Thymus (tissue), 11 donors: Measurements from ENCODE around the gene NOP58. TPM values are rescaled to one million over a fixed set of nuclear protein-coding genes. Genes with fewer than 3 reads are reported as not detected.

ENCODE experiments used
- DNase-seq, 9 donors: peaks; one replicate each; pipeline ENCODE4 v3.0.0-alpha.2; 2013; ENCODE audit warnings: low spot score in 9 of 9, low read depth in 6 of 9, missing footprints in 1 of 9
- H3K27ac ChIP-seq, 2 donors: one replicate each; pipeline ENCODE4 v1.5.1; 2013; ENCODE audit warnings: control low read depth in 1 of 2, low read depth in 1 of 2, low read length in 1 of 2, mild to moderate bottlenecking in 1 of 2, moderate library complexity in 1 of 2
- H3K27me3 ChIP-seq, 2 donors: one replicate each; pipeline ENCODE4 v1.5.1; 2013; ENCODE audit warnings: low read length in 1 of 2; ENCODE audit not compliant: control insufficient read depth in 2 of 2, insufficient read depth in 1 of 2
- H3K36me3 ChIP-seq, 2 donors: one replicate each; pipeline ENCODE4 v1.5.1; 2013; ENCODE audit warnings: low read length in 1 of 2, mild to moderate bottlenecking in 1 of 2, moderate library complexity in 1 of 2; ENCODE audit not compliant: control insufficient read depth in 2 of 2, insufficient read depth in 2 of 2
- H3K4me1 ChIP-seq, 2 donors: one replicate each; pipeline ENCODE4 v1.5.1; 2013; ENCODE audit warnings: low read length in 2 of 2; ENCODE audit not compliant: control insufficient read depth in 2 of 2, insufficient read depth in 2 of 2
- H3K4me3 ChIP-seq, 2 donors: one replicate each; pipeline ENCODE4 v1.5.1; 2013; ENCODE audit warnings: low read length in 2 of 2, control low read depth in 1 of 2, mild to moderate bottlenecking in 1 of 2
- H3K9me3 ChIP-seq, 2 donors: one replicate each; pipeline ENCODE4 v1.5.1; 2013; ENCODE audit warnings: low read length in 1 of 2, mild to moderate bottlenecking in 1 of 2; ENCODE audit not compliant: control insufficient read depth in 2 of 2, insufficient read depth in 1 of 2
- WGBS: extraction: QIAGEN DNeasy Blood & Tissue Kit; methylation state at CpG from one replicate; pipeline ENCODE4 v1.1.7; 2013; 5-methylcytosine and 5-hydroxymethylcytosine counted together
- polyA plus RNA-seq: library from polyadenylated mRNA; stranded (reverse); fragments of 200-250 nt; gene quantifications from one replicate; pipeline ENCODE4 v1.2.3, GENCODE V29; 2013
- total RNA-seq: library from RNA; stranded (reverse); fragments of 120-200 nt; gene quantifications from one replicate; pipeline ENCODE4 v1.2.4, GENCODE V29; 2013
- donor health status: healthy.

Gene NOP58
- total and polyA plus RNA-seq, 2 donors: 94.9 to 114 TPM

DNA sequence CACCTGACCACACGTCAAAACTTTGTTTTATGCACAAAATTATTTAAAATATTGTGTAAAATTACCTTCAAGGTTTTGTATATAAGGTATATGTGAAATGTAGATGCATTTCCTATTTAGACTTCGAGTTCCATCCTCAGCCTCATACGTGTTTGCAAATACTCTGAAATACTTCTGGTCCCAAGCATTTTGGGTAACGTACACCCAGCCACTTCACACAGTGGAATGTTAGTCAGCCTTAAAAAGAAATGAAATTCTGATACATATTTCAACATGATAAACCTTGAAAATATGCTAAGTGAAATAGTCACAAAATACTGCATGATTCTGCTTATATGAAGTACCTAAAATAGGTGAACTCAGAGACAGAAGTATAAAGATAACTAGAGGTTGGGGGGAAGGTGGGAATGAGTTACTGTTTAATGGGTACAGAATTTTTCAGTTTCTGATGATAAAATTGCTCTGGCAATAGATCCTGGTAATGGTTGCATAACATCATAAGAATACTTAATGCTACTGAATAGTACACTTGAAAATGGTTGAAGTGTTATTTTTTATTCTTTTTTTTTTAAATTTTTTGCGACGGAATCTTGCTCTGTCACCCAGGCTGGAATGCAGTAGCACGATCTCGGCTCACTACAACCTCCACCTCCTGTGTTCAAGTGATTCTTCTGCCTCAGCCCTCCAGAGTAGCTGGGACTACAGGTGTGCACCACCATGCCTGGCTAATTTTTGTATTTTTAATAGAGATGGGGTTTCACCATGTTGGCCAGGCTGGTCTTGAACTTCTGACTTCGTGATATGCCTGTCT lies 24.0 kb downstream of the NOP58 start:
- H3K36me3 ChIP-seq: peaks cover 55 to 90% of the 10 kb centered on the region in 2 donors
- no peak overlapping the region for H3K4me3 ChIP-seq
- no peak for DNase-seq
- no peaks in the 10 kb centered on the region for H3K27me3 ChIP-seq
- H3K9me3 ChIP-seq: no peaks in the 10 kb centered on the region
- 98% methylated on average over 9 of the region's 9 CpGs for WGBS
- H3K27ac ChIP-seq: no peak overlapping the region
- H3K4me1 ChIP-seq: no peaks in the 10 kb centered on the region

- Histone ChIP-seq H3K4me1 (no peaks in the 10 kb centered on the region), H3K27ac (no peak overlapping the region), H3K4me3 (no peak overlapping the region), H3K9me3 (no peaks in the 10 kb centered on the region), H3K36me3 (peaks cover 48 to 90% of the 10 kb centered on the region in 2 donors), H3K27me3 (no peaks in the 10 kb centered on the region)
- no peak for DNase-seq
- 98% methylated on average over 3 of the region's 3 CpGs for WGBS
Measured at GRCh38 chr2:202290316-202290715, 24.8 kb downstream of the NOP58 start.

DNA sequence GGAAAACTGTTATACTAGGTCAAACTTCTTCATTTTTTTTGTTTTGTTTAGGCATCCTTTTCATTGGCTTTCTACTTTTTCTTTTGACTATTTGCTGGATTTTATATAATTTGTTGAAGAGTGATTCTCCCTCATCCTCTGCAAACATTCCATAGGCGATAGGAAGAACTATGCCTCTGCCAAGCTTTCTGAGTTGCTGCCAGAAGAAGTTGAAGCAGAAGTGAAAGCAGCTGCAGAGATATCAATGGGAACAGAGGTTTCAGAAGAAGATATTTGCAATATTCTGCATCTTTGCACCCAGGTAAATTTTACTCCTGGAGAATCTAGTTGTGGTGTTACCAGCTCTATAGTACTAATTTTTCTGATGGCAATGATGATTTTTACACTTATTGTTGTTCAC lies 25.4 kb downstream of the NOP58 start:
- no peaks in the 10 kb centered on the region for H3K27me3 ChIP-seq
- no peaks in the 10 kb centered on the region for H3K9me3 ChIP-seq
- H3K4me1 ChIP-seq: no peaks in the 10 kb centered on the region
- 97% methylated on average over 1 of the region's 1 CpG for WGBS
- peaks cover 49 to 91% of the 10 kb centered on the region in 2 donors for H3K36me3 ChIP-seq
- DNase-seq: no peak
- no peak overlapping the region for H3K4me3 ChIP-seq
- H3K27ac ChIP-seq: no peak overlapping the region

- H3K27me3 ChIP-seq: no peaks in the 10 kb centered on the region
- H3K36me3 ChIP-seq: peaks cover 20 to 91% of the 10 kb centered on the region in 2 donors
- no peaks in the 10 kb centered on the region for H3K9me3 ChIP-seq
- no peak overlapping the region for H3K27ac ChIP-seq
- H3K4me1 ChIP-seq: no peaks in the 10 kb centered on the region
- no peak overlapping the region for H3K4me3 ChIP-seq
- DNase-seq: no peak
- whole genome bisulfite sequencing: 87% methylated on average over 1 of the region's 1 CpG
Measured at GRCh38 chr2:202299712-202300111, 34.1 kb downstream of the NOP58 start.

DNA sequence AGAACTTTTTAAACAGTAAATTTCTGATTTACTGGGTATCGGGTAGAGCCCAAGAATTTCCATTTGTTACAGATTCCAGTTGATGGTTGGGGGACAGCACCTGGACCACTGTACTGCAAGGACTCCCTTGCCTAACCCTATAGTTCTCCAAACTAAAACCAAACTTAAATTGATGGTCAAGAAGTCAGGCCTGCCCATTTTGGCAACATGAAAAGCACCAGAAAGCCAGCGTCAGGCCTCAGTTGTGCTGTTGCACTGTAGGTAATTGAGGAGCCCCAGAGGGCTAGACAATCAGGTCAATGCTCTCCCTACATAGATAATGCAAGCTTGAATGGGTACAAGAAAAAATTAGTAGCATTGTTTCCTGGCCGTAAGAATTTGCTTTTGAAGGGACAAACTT lies 40.5 kb downstream of the NOP58 start:
- Histone ChIP-seq H3K4me3 (no peak overlapping the region), H3K36me3 (peaks cover 17 to 72% of the 10 kb centered on the region in 2 donors), H3K4me1 (no peaks in the 10 kb centered on the region), H3K9me3 (no peaks in the 10 kb centered on the region), H3K27me3 (no peaks in the 10 kb centered on the region), H3K27ac (no peak overlapping the region)
- WGBS: 99% methylated on average over 3 of the region's 3 CpGs
- no peak for DNase-seq

- 96% methylated on average over 3 of the region's 3 CpGs for WGBS
- Histone ChIP-seq H3K36me3 (peaks cover 9 to 67% of the 10 kb centered on the region in 2 donors), H3K4me3 (no peak overlapping the region), H3K27ac (no peak overlapping the region), H3K27me3 (no peaks in the 10 kb centered on the region), H3K4me1 (no peaks in the 10 kb centered on the region), H3K9me3 (no peaks in the 10 kb centered on the region)
- no peak for DNase-seq
Measured at GRCh38 chr2:202307690-202308089, 42.1 kb downstream of the NOP58 start.

GRCh38 chr2:202311823-202312388 lies 46.3 kb downstream of the NOP58 start:
- DNase-seq: no peak
- WGBS: 98% methylated on average over 4 of the region's 4 CpGs
- no peaks in the 10 kb centered on the region for H3K27me3 ChIP-seq

GRCh38 chr2:202314116-202314515 lies 48.6 kb downstream of the NOP58 start:
- H3K4me1 ChIP-seq: no peaks in the 10 kb centered on the region
- H3K27ac ChIP-seq: no peak overlapping the region
- H3K27me3 ChIP-seq: no peaks in the 10 kb centered on the region
- H3K36me3 ChIP-seq: peaks cover 6 to 14% of the 10 kb centered on the region in 2 donors
- no peak for DNase-seq
- 98% methylated on average over 2 of the region's 2 CpGs for WGBS
- H3K9me3 ChIP-seq: no peaks in the 10 kb centered on the region
- H3K4me3 ChIP-seq: no peak overlapping the region

More at GRCh38 chr2:202311823-202312388, 46.3 kb downstream of the NOP58 start:
- Histone ChIP-seq H3K9me3 (no peaks in the 10 kb centered on the region), H3K4me3 (no peak overlapping the region), H3K36me3 (peaks cover 6 to 31% of the 10 kb centered on the region in 2 donors), H3K4me1 (no peaks in the 10 kb centered on the region), H3K27ac (no peak overlapping the region)

- Histone ChIP-seq H3K36me3 (peaks cover 6% of the 10 kb centered on the region in 2 donors), H3K27ac (no peak overlapping the region), H3K27me3 (no peaks in the 10 kb centered on the region), H3K4me3 (no peak overlapping the region), H3K4me1 (no peaks in the 10 kb centered on the region), H3K9me3 (no peaks in the 10 kb centered on the region)
- DNase-seq: peak in 1 of 9 donors; percentile 8
- WGBS: 77% methylated on average over 6 of the region's 6 CpGs
Measured at GRCh38 chr2:202317080-202317857, 51.7 kb downstream of the NOP58 start.
